Endothelial cell of umbilical vein (primary cell): ENCODE measurements around the gene SULT1C4. TPM values are rescaled to one million over a fixed set of nuclear protein-coding genes. Genes with fewer than 3 reads are reported as not detected.

ENCODE experiments used
- BruUV-seq: library from RNA; stranded (reverse); fragments of 400-500 nt; replicated peaks from 2 replicates; lab custom pipeline; 2021; lab: Mats Ljungman, UMichigan
- CTCF ChIA-PET: fragments of 300-600, 350-600 bp; sonication (Branson Sonifier 250); formaldehyde crosslinking; loops from one replicate; lab custom pipeline; 2021; ENCODE audit warnings: antibody characterized with exemption, inconsistent platforms; lab: Charles Lee
- POLR2A ChIA-PET: fragments of 300-600, 350-600 bp; sonication (Branson Sonifier 250); formaldehyde crosslinking; loops from one replicate; lab custom pipeline; 2021; ENCODE audit warnings: antibody characterized with exemption, inconsistent platforms; lab: Charles Lee
- DNase-seq: peaks from one replicate; pipeline ENCODE4 v3.0.0-alpha.2; 2011; ENCODE audit warnings: low read depth, low spot score
- FAIRE-seq: peaks from 2 replicates; lab custom pipeline; 2011; peaks lifted over from hg19 to GRCh38; lab: Jason Lieb, UNC
- H2AFZ ChIP-seq: 2 replicates; pipeline ENCODE4 v1.6.0; 2012; ENCODE audit warnings: low read depth, low read length, control low read depth, inconsistent platforms
- H3K27ac ChIP-seq: 2 replicates; pipeline ENCODE4 v1.5.1; 2011; ENCODE audit warnings: low read depth, mild to moderate bottlenecking, control low read depth, low read length, moderate library complexity; ENCODE audit not compliant: insufficient read depth
- H3K27me3 ChIP-seq, 2 experiments: 2 replicates each; pipeline versions ENCODE4 v1.6.0 to v1.6.1; 2011; ENCODE audit warnings: low read length in 2 of 2, mixed read lengths in 1 of 2; ENCODE audit not compliant: control insufficient read depth in 2 of 2, insufficient read depth in 2 of 2
- H3K36me3 ChIP-seq, 2 experiments: 2 replicates in 1 of 2; 3 replicates in 1 of 2; pipeline ENCODE4 v1.5.1; 2011; ENCODE audit warnings: low read length in 2 of 2, mild to moderate bottlenecking in 1 of 2, moderate library complexity in 1 of 2; ENCODE audit not compliant: control insufficient read depth in 2 of 2, insufficient read depth in 2 of 2; ENCODE audit errors: extremely low read depth in 1 of 2
- H3K4me1 ChIP-seq: 3 replicates; pipeline ENCODE4 v1.5.1; 2011; ENCODE audit warnings: mild to moderate bottlenecking, low read length; ENCODE audit not compliant: control insufficient read depth, insufficient read depth; ENCODE audit errors: extremely low read depth
- H3K4me2 ChIP-seq: 2 replicates; pipeline ENCODE4 v1.6.1; 2011; ENCODE audit warnings: low read length, control low read depth, mixed read lengths; ENCODE audit not compliant: insufficient read depth
- H3K4me3 ChIP-seq, 3 experiments: fragments of 200-600 bp in 1 of 3; sonication (generic), shearing (Covaris generic) in 1 of 3; replicated peaks in 1 of 3; 2 replicates each; pipeline ENCODE4 v1.5.1; 2011 to 2016; ENCODE audit warnings: control low read depth in 3 of 3, low read length in 3 of 3, mild to moderate bottlenecking in 2 of 3, inconsistent platforms in 1 of 3, low read depth in 1 of 3, moderate library complexity in 1 of 3; ENCODE audit not compliant: insufficient read depth in 1 of 3
- H3K79me2 ChIP-seq: 2 replicates; pipeline ENCODE4 v1.6.0; 2012; ENCODE audit warnings: low read length, inconsistent platforms; ENCODE audit not compliant: control insufficient read depth, insufficient read depth
- H3K9ac ChIP-seq: replicated peaks from 2 replicates; pipeline ENCODE3; 2011; ENCODE audit warnings: low read length, control low read depth; ENCODE audit not compliant: insufficient read depth; ENCODE audit errors: extremely low read depth
- H3K9me1 ChIP-seq: replicated peaks from 3 replicates; pipeline ENCODE4 v1.6.0; 2011; ENCODE audit warnings: mild to moderate bottlenecking, low read length; ENCODE audit not compliant: control insufficient read depth, insufficient read depth; ENCODE audit errors: extremely low read depth
- H3K9me3 ChIP-seq: replicated peaks from 2 replicates; pipeline ENCODE4 v1.5.1; 2012; ENCODE audit warnings: low read length, inconsistent platforms; ENCODE audit not compliant: control insufficient read depth, insufficient read depth
- H4K20me1 ChIP-seq: replicated peaks from 2 replicates; pipeline ENCODE3; 2011; ENCODE audit warnings: mild to moderate bottlenecking, low read length; ENCODE audit not compliant: control insufficient read depth, insufficient read depth; ENCODE audit errors: extremely low read depth
- CTCF ChIP-seq, 2 donors: IDR thresholded peaks; 1 replicate in 1 of 2; 2 replicates in 1 of 2; pipeline ENCODE4 v1.5.1; 2011; ENCODE audit warnings: low read length in 2 of 2, mild to moderate bottlenecking in 2 of 2, moderate library complexity in 2 of 2, control low read depth in 1 of 2, inconsistent platforms in 1 of 2, low read depth in 1 of 2; ENCODE audit not compliant: insufficient read depth in 1 of 2; ENCODE audit errors: extremely low read depth in 1 of 2
- EZH2 ChIP-seq: IDR thresholded peaks from 2 replicates; pipeline ENCODE4 v1.6.1; 2012; ENCODE audit warnings: borderline replicate concordance, low read depth, mild to moderate bottlenecking, moderate library complexity, low read length, inconsistent platforms; ENCODE audit not compliant: severe bottlenecking
- FOS ChIP-seq: IDR thresholded peaks from 2 replicates; pipeline ENCODE4 v1.6.1; 2011; ENCODE audit warnings: mild to moderate bottlenecking, low read length, moderate library complexity, borderline replicate concordance; ENCODE audit not compliant: insufficient read depth
- GATA2 ChIP-seq: IDR thresholded peaks from 2 replicates; pipeline ENCODE4 v1.7.0; 2011; ENCODE audit warnings: low read depth, mild to moderate bottlenecking, moderate library complexity, mixed read lengths, low read length; ENCODE audit not compliant: insufficient read length, insufficient read depth
- JUN ChIP-seq: IDR thresholded peaks from 2 replicates; pipeline ENCODE4 v1.6.1; 2011; ENCODE audit warnings: borderline replicate concordance, low read depth; ENCODE audit not compliant: insufficient read length, insufficient read depth
- MYC ChIP-seq: IDR thresholded peaks from one replicate; pipeline ENCODE4 v1.6.1; 2011; ENCODE audit warnings: mild to moderate bottlenecking, low read depth, low read length
- POLR2A ChIP-seq: IDR thresholded peaks from 2 replicates; pipeline ENCODE4 v1.6.1; 2012; ENCODE audit warnings: low read depth, mild to moderate bottlenecking, control low read depth, low read length
- POLR2AphosphoS5 ChIP-seq: IDR thresholded peaks from 2 replicates; pipeline ENCODE4 v1.6.1; 2012; ENCODE audit warnings: low read depth, mild to moderate bottlenecking, control low read depth, low read length, moderate library complexity; ENCODE audit not compliant: insufficient read depth
- dilution Hi-C: fragments of 300-500 bp; cut with MboI; formaldehyde crosslinking; loops from one replicate; pipeline ENCODE4 v1.15.0; 2019; ENCODE audit warnings: low sequenced_read_pairs; ENCODE audit not compliant: extremely low pct_ligation_motif_present
- intact Hi-C: fragments of 100-400 bp; cut with micrococcal nuclease; formaldehyde crosslinking; loops from one replicate; pipeline ENCODE4 v1.10.0; 2022
- polyA plus RNA-seq, 4 experiments: library from polyadenylated mRNA; depleted of rRNA in 3 of 4; stranded (reverse) in 3 of 4; unstranded in 1 of 4; fragments of >200 nt; gene quantifications; 2 replicates each; pipeline versions ENCODE4 v1.2.1 to v1.2.3, GENCODE V29; 2011 to 2012; ENCODE audit warnings: missing spikeins in 1 of 4
- total RNA-seq: library from RNA; stranded (reverse); gene quantifications from 2 replicates; pipeline ENCODE4 v1.2.3, GENCODE V29; 2021
- TF ChIP-seq, protein P1 (sequence below): IDR thresholded peaks from 2 replicates; pipeline ENCODE4 v1.6.1; 2011; ENCODE audit not compliant: insufficient read depth, insufficient read length

SULT1C4 gene
- total and polyA plus RNA-seq, 2 donors (not counting 3 experiments of a cell fraction or from before 2014, with no cell fraction given), result 17.2 to 29.3 TPM

DNA sequence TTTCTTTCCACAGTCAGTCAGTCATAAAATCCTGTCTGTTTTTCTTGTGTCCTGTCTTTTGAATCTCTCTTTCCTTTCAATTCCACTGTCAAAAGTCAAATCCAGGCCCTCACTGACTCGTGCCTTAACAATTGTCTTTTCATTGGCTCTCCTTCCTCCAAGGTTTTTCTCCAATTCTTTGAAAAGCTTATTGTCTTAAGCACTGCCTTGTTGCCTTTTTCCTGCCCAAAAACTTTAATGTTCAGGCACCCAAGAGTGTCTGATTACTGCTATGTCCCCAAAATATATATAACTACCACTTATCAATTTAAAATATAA, 13.9 kb upstream of the SULT1C4 start:
- Histone ChIP-seq H3K27ac (no peak overlapping the region), H3K36me3 (no peaks in the 10 kb centered on the region), H4K20me1 (no peaks in the 10 kb centered on the region), H2AFZ (no peak overlapping the region), H3K9ac (no peak overlapping the region), H3K4me3 (no peak overlapping the region), H3K79me2 (no peaks in the 10 kb centered on the region), H3K4me1 (peaks cover 18% of the 10 kb centered on the region), H3K9me1 (no peaks in the 10 kb centered on the region), H3K27me3 (peaks cover 0 to 2% of the 10 kb centered on the region in 2 experiments), H3K9me3 (no peaks in the 10 kb centered on the region), H3K4me2 (no peak overlapping the region)
- DNase-seq (no peak), FAIRE-seq (no peak)
- BruUV-seq, result no TSS peak
- TF ChIP-seq EZH2 (no peak), GATA2 (no peak), CTCF (IDR thresholded peaks at IDR 0.05; ENCODE audit: extremely low read depth in 1 of 2, insufficient read depth in 1 of 2, low read depth in 1 of 2, low read length in 2 of 2) (no peak), FOS (no peak), JUN (no peak), MYC (no peak), POLR2A (no peak), POLR2AphosphoS5 (no peak)
- TF ChIP-seq, protein P1, sequence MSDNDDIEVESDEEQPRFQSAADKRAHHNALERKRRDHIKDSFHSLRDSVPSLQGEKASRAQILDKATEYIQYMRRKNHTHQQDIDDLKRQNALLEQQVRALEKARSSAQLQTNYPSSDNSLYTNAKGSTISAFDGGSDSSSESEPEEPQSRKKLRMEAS, result no peak
- CTCF ChIA-PET, result interaction anchor here (1.2 to 1.3 kb wide), 2 partner anchors 15 to 220 kb away, joined by 3 to 4 read pairs; no protein-coding TSS in a partner anchor
- dilution Hi-C loops (no loop called here), intact Hi-C loops (no loop called here)
- POLR2A ChIA-PET, result no interaction called here
